GM21528 (cell line): ENCODE measurements around the gene EVL.
"Not testable (repeated sequence)": the region's sequence is repeated elsewhere in the genome, so short reads cannot be mapped to it uniquely, and the experiment has no call there.

ENCODE experiments used
- ATAC-seq: cut with Tn5 transposase; IDR thresholded peaks from one replicate; pipeline ENCODE4 v1.9.1; 2021; ENCODE audit warnings: mild to moderate bottlenecking, moderate library complexity; ENCODE audit not compliant: unreplicated experiment, low FRiP score

The EVL gene, protein sequence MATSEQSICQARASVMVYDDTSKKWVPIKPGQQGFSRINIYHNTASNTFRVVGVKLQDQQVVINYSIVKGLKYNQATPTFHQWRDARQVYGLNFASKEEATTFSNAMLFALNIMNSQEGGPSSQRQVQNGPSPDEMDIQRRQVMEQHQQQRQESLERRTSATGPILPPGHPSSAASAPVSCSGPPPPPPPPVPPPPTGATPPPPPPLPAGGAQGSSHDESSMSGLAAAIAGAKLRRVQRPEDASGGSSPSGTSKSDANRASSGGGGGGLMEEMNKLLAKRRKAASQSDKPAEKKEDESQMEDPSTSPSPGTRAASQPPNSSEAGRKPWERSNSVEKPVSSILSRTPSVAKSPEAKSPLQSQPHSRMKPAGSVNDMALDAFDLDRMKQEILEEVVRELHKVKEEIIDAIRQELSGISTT

DNA sequence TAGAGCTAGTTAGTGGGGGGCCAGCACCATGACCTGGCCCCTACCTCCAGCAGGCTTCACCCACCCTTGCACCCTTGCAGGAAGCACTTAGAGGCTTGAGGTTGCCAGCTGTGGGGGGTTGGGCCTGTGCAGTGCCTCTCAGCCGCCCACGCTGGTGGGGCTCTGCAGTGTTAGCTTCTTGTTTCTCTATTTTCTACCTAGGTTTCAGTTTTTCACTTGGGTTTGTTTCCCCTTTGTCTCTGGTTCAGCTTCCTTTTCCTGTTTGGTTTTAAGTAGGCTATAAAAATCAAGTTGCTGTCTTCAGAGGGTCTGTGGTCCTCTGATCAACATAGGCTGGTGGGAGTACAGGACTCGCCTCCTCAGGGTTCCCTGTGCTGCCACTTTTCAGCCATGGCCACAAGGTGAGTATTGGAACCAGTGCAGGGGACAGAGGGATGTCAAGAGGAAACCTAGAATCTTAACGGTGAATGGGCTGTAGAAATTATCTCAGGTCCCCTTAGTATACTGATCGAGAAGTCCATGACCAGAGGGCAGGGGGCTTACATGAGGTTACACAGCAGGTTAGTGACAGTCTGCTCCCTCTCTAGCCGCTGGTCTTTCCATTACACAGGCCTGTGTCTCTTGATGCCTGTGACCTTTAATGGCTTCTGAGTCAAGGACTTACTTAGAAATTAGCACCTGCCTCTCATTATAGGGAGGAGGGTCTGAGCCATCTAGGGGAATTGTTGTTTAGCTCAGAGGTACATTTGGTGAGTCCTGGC is at the start of gene EVL:
TSS of gene EVL (plus strand) at position 312 of the 761 bp plus-strand sequence. CDS start at position 391, 79 bp downstream.
- peak; percentile 53 for ATAC-seq

DNA sequence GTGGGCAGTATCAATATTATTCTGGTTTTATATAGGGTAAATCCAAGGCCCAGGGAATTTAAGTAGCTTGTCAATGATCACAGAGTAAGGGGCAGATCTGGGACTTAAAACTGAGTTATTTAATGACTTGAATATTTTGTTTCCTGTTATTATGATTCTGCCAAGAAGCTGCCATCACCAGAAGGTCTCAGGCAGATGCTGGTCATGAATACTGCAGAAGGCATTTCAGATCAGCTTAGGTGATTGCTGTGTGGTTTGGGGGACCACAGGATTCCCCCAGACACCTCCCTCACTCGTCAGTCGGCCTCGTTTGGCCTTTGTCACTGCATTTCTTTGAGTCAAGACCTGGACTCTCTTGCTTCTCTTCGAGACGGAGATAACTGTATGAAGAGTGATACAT is 47.7 kb upstream of the EVL start:
- ATAC-seq: no peak

DNA sequence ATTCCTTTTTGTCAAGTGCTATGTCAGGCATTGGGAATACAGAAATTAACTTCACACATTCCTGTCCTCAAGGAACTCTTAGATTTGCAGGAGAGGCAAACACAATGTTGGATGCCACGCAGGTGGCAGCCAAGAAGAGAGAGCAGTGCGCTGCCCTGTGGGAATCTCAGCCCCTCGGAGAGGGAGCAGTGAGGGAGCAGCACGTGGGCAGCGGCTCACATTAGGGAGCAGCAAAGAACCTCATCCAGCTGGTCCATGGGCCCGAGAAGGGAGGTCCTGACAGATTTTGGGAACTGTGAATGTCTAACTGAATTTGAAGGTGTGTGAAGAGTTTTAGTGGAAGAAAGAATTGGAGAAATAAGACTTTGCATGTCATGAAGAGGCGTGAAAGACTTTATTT is 47.2 kb upstream of the EVL start:
- no peak for ATAC-seq

DNA sequence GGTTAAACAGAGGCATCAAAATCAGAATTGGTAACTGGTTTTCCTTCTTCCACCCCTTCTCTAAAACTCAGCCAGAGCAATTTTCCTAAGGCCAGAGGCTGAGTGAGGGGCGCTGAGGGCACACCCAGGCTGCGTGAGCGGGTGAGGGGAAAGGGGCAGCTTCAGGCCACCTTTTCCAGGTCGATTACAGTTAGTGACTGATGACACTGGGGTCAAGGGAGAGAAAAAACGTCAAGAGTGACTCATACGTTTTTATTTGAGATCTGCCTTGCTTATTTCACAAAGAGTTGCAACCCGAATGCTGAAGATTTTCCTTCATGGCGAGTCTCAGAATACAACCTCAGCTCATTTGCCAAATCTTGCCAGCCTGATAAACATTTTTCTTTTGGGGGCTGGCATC is 46.7 kb upstream of the EVL start:
- no peak for ATAC-seq

DNA sequence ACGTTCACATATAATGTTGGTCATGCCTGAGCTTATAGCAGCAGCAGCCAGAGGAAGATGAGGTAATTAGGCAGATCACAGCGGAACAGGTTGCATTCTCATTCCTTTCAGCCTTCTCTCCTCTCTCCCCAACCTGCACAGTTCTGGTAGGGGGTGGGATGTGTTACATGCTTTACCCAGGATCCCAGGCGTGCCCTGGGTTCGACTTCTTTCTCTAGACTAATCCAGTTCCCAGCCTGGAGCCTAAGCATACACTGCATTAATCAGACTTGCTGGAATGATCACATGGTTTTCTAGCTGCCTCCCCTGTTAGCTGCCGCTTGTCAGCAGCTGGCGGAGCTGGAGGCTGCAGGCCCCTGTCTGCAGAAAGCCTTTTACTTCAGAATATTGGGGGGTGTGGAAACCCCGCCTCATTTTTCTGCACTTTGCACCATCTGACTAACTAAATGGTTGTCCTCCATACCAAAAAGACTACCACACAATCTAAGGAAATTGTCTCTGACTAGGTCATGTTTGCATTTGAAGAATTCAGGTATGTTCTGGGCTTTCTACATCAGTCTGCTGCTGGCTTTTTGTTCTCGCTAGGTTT is 46.0 kb upstream of the EVL start:
- no peak for ATAC-seq

DNA sequence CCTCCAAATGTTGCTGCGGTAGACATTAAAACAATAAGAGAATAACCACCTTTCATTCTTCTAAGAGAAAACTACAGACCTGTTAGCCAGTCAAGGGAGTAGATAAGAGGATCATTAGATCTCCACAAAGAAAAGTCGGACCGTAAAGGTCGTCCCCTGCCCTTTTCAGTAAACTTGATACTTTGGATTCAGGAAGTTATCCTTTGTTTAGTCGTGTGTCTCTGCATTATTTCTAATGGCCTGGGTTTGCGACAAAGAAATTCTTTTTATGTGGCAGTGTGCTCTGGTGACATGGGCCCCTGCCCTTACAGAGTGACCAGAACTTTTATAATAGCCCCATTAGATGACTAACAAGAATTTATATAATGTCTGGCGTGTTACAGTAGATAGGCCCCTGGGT is 44.6 kb upstream of the EVL start:
- no peak for ATAC-seq

GRCh38 chr14:100022772-100023451 is 42.3 kb upstream of the EVL start:
- ATAC-seq: no peak

GRCh38 chr14:100025111-100025510 is 40.1 kb upstream of the EVL start:
- ATAC-seq: no peak

DNA sequence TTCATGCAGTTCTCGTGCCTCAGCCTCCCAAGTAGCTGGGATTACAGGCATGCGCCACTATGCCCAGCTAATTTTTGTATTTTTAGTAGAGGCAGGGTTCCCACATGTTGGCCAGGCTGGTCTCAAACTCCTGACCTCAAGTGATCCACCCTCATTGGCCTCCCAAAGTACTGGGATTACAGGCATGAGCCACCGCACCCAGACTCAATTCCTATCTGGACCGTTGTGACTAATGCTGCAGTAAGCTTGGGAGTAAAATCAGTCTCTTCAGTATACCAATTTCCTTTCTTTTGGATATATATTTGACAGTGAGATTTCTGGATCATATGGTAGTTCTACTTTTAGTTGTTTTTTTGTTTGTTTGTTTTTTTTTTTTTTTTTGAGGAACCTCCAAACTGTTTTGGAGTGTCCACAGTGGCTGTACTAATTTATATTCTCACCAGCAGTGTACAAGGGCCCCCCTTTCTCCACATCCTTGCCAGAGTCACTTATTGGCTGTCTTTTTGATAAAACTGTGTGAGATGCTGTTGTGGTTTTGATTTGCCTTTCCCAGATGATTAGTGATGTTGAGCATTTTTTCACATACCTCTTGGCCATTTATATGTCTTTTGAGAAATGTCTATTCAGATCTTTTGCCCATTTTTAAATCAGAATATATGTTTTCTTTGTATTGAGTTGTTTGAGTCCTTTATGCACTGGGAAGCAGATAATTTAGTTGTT is 37.3 kb upstream of the EVL start:
- no peak for ATAC-seq

- no peak for ATAC-seq
These were observed 36.1 kb upstream of the EVL start for GRCh38 chr14:100028990-100029677.

- not testable (repeated sequence) for ATAC-seq
These were observed 35.2 kb upstream of the EVL start for GRCh38 chr14:100030006-100030405.

DNA sequence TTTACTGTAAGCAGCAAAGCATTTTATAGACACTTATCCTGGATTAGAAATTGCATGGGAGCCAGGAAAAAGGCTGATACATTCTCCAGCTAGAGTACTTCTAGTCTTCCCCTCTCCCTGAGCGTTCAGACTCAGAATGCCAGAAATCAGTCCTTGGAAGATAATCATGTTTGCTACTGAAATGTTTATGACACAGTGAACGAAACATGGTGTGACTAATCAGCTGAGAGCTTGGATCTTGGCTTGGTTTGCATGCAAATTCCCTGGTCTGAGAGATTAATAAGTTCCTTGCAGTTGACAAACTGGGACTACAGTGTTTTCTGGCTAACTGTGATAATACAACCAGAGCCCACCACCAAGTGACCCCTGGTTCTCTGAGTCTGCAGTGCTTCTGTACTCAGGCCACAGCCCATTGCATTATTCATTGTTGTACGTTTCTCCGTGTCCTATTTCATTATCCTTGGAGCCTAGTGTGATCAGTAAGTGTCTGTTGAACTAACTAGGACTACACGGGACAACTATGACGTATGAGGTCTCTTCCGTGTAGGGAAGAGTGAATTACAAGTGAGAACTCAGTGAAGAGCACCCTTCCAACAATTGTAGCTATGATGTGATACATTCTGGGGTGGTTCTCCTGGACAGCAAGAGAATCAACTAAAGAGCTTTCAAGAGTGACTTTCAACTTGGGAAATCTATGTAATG is 34.6 kb upstream of the EVL start:
- no peak for ATAC-seq

GRCh38 chr14:100031506-100032281 is 33.5 kb upstream of the EVL start:
- ATAC-seq: no peak

GRCh38 chr14:100032738-100033137 is 32.5 kb upstream of the EVL start:
- ATAC-seq: no peak

DNA sequence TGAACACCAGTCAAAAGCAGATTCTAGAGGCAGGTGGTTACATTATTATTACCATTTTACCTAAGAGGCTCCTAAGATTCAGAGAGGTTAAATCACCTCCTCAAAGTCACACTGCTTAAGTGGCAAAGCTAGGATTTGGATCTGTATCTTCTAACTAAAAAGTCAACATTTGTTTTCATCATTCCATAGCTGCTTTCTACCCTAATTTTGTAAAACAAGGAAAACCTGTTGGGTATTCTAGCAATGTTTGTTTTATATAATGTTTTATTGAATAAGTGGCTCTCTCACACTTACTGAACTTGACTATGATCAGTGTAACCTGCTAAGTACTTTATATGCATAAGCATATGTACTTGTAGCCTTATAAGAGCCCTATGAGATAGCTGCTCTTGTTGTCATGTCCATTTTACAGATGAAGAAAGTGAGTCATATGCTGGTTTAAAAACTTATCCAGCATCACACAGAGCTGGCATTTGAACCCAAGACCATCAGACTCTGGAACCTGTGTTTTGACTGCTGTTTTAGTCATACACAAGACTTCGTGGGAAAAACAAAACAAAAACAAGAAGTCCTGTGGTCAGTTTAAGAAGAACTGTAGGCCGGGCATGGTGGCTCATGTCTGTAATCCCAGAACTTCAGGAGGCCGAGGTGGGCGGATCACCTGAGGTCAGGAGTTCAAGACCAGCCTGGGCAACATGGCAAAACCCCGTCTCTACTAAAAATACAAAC is 31.7 kb upstream of the EVL start:
- no peak for ATAC-seq

DNA sequence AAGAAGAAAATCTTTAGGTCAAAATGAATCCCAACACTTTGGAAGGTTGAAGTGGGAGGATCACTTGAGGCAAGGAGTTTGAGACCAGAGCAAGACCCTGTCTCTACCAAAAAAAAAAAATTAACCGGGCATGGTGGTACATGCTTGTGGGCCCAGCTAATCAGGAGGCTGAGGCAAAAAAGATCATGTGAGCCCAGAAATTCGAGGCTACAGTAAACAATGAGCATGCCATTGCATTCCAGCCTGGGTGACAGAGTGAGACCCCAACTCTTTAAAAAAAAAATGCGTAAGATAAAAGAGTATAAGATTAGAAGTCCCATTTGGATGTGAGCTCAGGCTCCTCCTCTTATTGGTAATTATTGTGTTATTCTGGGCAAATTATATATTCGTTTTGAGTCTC is 30.8 kb upstream of the EVL start:
- ATAC-seq: no peak

- no peak for ATAC-seq
These were observed 30.2 kb upstream of the EVL start for GRCh38 chr14:100034961-100035500.
